K562 (cell line): ENCODE measurements around the gene CHPF2. TPM values are rescaled to one million over a fixed set of nuclear protein-coding genes. Genes with fewer than 3 reads are reported as not detected.

Source experiments
- AFF4 ChIP-seq: sonication (generic); formaldehyde crosslinking; IDR thresholded peaks from 2 replicates; pipeline ENCODE4 v1.8.0; 2023; ENCODE audit warnings: mild to moderate bottlenecking, missing genetic modification reagents
- CC2D1A ChIP-seq: fragments of 450-650 bp; IDR thresholded peaks from 2 replicates; pipeline ENCODE4 v1.6.1; 2017; ENCODE audit warnings: mild to moderate bottlenecking
- GTF2B ChIP-seq: IDR thresholded peaks from 2 replicates; pipeline ENCODE4 v1.6.1; 2011; ENCODE audit not compliant: insufficient read length; ENCODE audit errors: extremely low read depth
- HDGF ChIP-seq: fragments of 450-650 bp; IDR thresholded peaks from 2 replicates; pipeline ENCODE4 v1.6.1; 2016
- ILF3 ChIP-seq: fragments of 450-650 bp; IDR thresholded peaks from 2 replicates; pipeline ENCODE4 v1.6.1; 2018; ENCODE audit warnings: antibody characterized with exemption, mild to moderate bottlenecking, moderate library complexity, borderline replicate concordance
- MECOM ChIP-seq: fragments of 250-450 bp; sonication (Bioruptor Pico); IDR thresholded peaks from 2 replicates; pipeline ENCODE4 v1.8.0; 2022; ENCODE audit warnings: inconsistent platforms
- MEF2A ChIP-seq: IDR thresholded peaks from 2 replicates; pipeline ENCODE4 v1.6.1; 2011; ENCODE audit warnings: low read depth, mild to moderate bottlenecking, low read length, moderate library complexity; ENCODE audit not compliant: control insufficient read depth
- MTA3 ChIP-seq: fragments of 450-650 bp; formaldehyde crosslinking; IDR thresholded peaks from 2 replicates; pipeline ENCODE4 v1.6.1; 2017; ENCODE audit warnings: mild to moderate bottlenecking, borderline replicate concordance
- POLR2AphosphoS2 ChIP-seq: IDR thresholded peaks from 2 replicates; pipeline ENCODE4 v1.6.1; 2012; ENCODE audit warnings: low read length, improper control_type of control experiment
- RBM39 ChIP-seq: fragments of 200-400 bp; formaldehyde crosslinking; optimal IDR thresholded peaks from 2 replicates; pipeline ENCODE3; 2018; ENCODE audit warnings: low read depth, low read length
- SRSF3 ChIP-seq: fragments of 200-400 bp; formaldehyde crosslinking; IDR thresholded peaks from 2 replicates; pipeline ENCODE4 v1.6.1; 2016; ENCODE audit warnings: mild to moderate bottlenecking, low read length, moderate library complexity; ENCODE audit not compliant: insufficient read depth
- TFAM ChIP-seq: fragments of 250-450 bp; sonication (Bioruptor Pico); conservative IDR thresholded peaks from 2 replicates; pipeline ENCODE4 v1.5.0; 2021; ENCODE audit warnings: mild to moderate bottlenecking, moderate library complexity
- U2AF2 ChIP-seq: fragments of 200-400 bp; formaldehyde crosslinking; optimal IDR thresholded peaks from 2 replicates; pipeline ENCODE3; 2017; ENCODE audit warnings: low read depth, mild to moderate bottlenecking, low read length
- ZBTB1 ChIP-seq: sonication (generic); formaldehyde crosslinking; IDR thresholded peaks from 2 replicates; pipeline ENCODE4 v1.8.1; 2023; ENCODE audit warnings: missing genetic modification reagents, low read depth, mild to moderate bottlenecking, borderline replicate concordance
- ZBTB12 ChIP-seq: fragments of 250-450 bp; sonication (Bioruptor Pico); IDR thresholded peaks from 2 replicates; pipeline ENCODE4 v1.4.0; 2020
- ZBTB5 ChIP-seq: fragments of 450-650 bp; IDR thresholded peaks from 2 replicates; pipeline ENCODE4 v1.6.1; 2017; ENCODE audit warnings: antibody characterized with exemption
- ZNF24 ChIP-seq: fragments of 450-650 bp; IDR thresholded peaks from 2 replicates; pipeline ENCODE4 v1.6.1; 2016
- ZNF311 ChIP-seq: fragments of 250-450 bp; sonication (Bioruptor Pico); IDR thresholded peaks from 2 replicates; pipeline ENCODE4 v1.4.0; 2020; ENCODE audit warnings: mild to moderate bottlenecking, moderate library complexity
- ZNF76 ChIP-seq: fragments of 250-450 bp; sonication (Bioruptor Pico); IDR thresholded peaks from 2 replicates; pipeline ENCODE4 v1.4.0; 2020; ENCODE audit warnings: mild to moderate bottlenecking, moderate library complexity, borderline replicate concordance
- polyA plus RNA-seq, 8 experiments: library from polyadenylated mRNA; depleted of rRNA in 4 of 8; stranded (reverse) in 5 of 8; unstranded in 3 of 8; fragments of >200 nt; fragmentation: Nextera tagmentation in 2 of 8; fragmentation: Illumina TruSeq in 1 of 8; extraction: Ambion mirVana in 2 of 8; extraction: Trizol in 1 of 8; gene quantifications; 2 replicates each; pipeline versions ENCODE4 v1.2.1 to v1.2.3, GENCODE V29; 2011 to 2014; ENCODE audit warnings: inconsistent platforms in 1 of 8, missing spikeins in 1 of 8
- total RNA-seq, 7 experiments: library from RNA; depleted of rRNA in 6 of 7; stranded (reverse); fragments of >200 nt in 6 of 7; fragmentation: Illumina TruSeq in 2 of 7; extraction: Trizol in 2 of 7; gene quantifications; 2 replicates each; pipeline versions ENCODE4 v1.2.1 to v1.2.3, GENCODE V29; 2011 to 2021; ENCODE audit warnings: low replicate concordance in 1 of 7
- TF ChIP-seq, protein P1 (sequence below), 2 experiments: fragments of 450-650 bp; IDR thresholded peaks; 2 replicates each; pipeline ENCODE4 v1.6.1; 2016
- TF ChIP-seq, protein P2 (sequence below): fragments of 250-450 bp; sonication (Bioruptor Pico); IDR thresholded peaks from 2 replicates; pipeline ENCODE4 v1.8.0; 2021; ENCODE audit warnings: moderate library complexity, mild to moderate bottlenecking, inconsistent platforms

Gene CHPF2
- total and polyA plus RNA-seq, 9 of the 15 experiments (the other 6 are each of a cell fraction or from before 2014, with no cell fraction given), result 0.08 to 32.8 (median 10.5) TPM

GRCh38 chr7:151206914-151207313 is 25.4 kb upstream of the CHPF2 start (continued):
- TF ChIP-seq, protein P1, sequence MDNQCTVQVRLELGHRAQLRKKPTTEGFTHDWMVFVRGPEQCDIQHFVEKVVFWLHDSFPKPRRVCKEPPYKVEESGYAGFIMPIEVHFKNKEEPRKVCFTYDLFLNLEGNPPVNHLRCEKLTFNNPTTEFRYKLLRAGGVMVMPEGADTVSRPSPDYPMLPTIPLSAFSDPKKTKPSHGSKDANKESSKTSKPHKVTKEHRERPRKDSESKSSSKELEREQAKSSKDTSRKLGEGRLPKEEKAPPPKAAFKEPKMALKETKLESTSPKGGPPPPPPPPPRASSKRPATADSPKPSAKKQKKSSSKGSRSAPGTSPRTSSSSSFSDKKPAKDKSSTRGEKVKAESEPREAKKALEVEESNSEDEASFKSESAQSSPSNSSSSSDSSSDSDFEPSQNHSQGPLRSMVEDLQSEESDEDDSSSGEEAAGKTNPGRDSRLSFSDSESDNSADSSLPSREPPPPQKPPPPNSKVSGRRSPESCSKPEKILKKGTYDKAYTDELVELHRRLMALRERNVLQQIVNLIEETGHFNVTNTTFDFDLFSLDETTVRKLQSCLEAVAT (IDR thresholded peaks at IDR 0.05), result peak in 1 of 2 experiments; percentile 63; a peak in 1 of 4 replicates
- TF ChIP-seq SRSF3 (no peak), RBM39 (no peak), U2AF2 (no peak), HDGF (no peak), ILF3 (no peak), MEF2A (no peak), ZNF311 (no peak), AFF4 (CRISPR knock-in tag) (no peak), ZNF76 (no peak), GTF2B (no peak), POLR2AphosphoS2 (no peak), MECOM (CRISPR knock-in tag) (peak; percentile 39; the same call in 1 of the 2 replicates), ZBTB5 (no peak), CC2D1A (no peak), ZBTB1 (CRISPR knock-in tag) (no peak), ZBTB12 (CRISPR knock-in tag) (no peak), ZNF24 (no peak), TFAM (CRISPR knock-in tag) (no peak), MTA3 (no peak)
- TF ChIP-seq, protein P2, sequence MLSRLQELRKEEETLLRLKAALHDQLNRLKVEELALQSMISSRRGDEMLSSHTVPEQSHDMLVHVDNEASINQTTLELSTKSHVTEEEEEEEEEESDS (CRISPR knock-in tag), result no peak
